SH-SY5Y (cell line): Measurements from ENCODE around the gene BRD3.

Source experiments
- GATA2 ChIP-seq: IDR thresholded peaks from 2 replicates; pipeline ENCODE4 v1.6.1; 2011; ENCODE audit warnings: mild to moderate bottlenecking, low read depth, low read length
- GATA3 ChIP-seq: IDR thresholded peaks from 2 replicates; pipeline ENCODE4 v1.6.1; 2011; ENCODE audit warnings: low read depth, mild to moderate bottlenecking, low read length, moderate library complexity

The BRD3 gene

GRCh38 chr9:134052491-134052890 lies 15.3 kb downstream of the BRD3 start:
- TF ChIP-seq GATA2 (no peak), GATA3 (no peak)

GRCh38 chr9:134051319-134051718 lies 16.5 kb downstream of the BRD3 start:
- no peak for TF ChIP-seq GATA3
- no peak for TF ChIP-seq GATA2

GRCh38 chr9:134050726-134051125 lies 17.1 kb downstream of the BRD3 start:
- no peak for TF ChIP-seq GATA3
- no peak for TF ChIP-seq GATA2

GRCh38 chr9:134049772-134050588 lies 17.8 kb downstream of the BRD3 start:
- no peak for TF ChIP-seq GATA3
- TF ChIP-seq GATA2: no peak

GRCh38 chr9:134049236-134049635 lies 18.6 kb downstream of the BRD3 start:
- TF ChIP-seq GATA2: no peak
- TF ChIP-seq GATA3: no peak

- TF ChIP-seq GATA2 (no peak), GATA3 (no peak)
Measured at GRCh38 chr9:134048582-134048968, 19.3 kb downstream of the BRD3 start.

GRCh38 chr9:134047868-134048581 lies 19.8 kb downstream of the BRD3 start:
- TF ChIP-seq GATA3: no peak
- no peak for TF ChIP-seq GATA2

- TF ChIP-seq GATA2 (no peak), GATA3 (no peak)
Measured at GRCh38 chr9:134046894-134047681, 20.7 kb downstream of the BRD3 start.

- TF ChIP-seq GATA2 (no peak), GATA3 (no peak)
Measured at GRCh38 chr9:134045841-134046544, 21.8 kb downstream of the BRD3 start.

GRCh38 chr9:134044944-134045343 lies 22.9 kb downstream of the BRD3 start:
- TF ChIP-seq GATA2 (no peak), GATA3 (no peak)

GRCh38 chr9:134043531-134043988 lies 24.3 kb downstream of the BRD3 start:
- no peak for TF ChIP-seq GATA3
- no peak for TF ChIP-seq GATA2

GRCh38 chr9:134041649-134041962 lies 26.2 kb downstream of the BRD3 start:
- TF ChIP-seq GATA3 (no peak), GATA2 (no peak)

GRCh38 chr9:134040781-134041648 lies 26.8 kb downstream of the BRD3 start:
- no peak for TF ChIP-seq GATA3
- TF ChIP-seq GATA2: peak; percentile 17; the same call in 1 of the 2 replicates
